Measurements from ENCODE around the gene ZNF784.
"Not testable (repeated sequence)": the region's sequence is repeated elsewhere in the genome, so short reads cannot be mapped to it uniquely, and the experiment has no call there.

The ZNF784 gene

DNA sequence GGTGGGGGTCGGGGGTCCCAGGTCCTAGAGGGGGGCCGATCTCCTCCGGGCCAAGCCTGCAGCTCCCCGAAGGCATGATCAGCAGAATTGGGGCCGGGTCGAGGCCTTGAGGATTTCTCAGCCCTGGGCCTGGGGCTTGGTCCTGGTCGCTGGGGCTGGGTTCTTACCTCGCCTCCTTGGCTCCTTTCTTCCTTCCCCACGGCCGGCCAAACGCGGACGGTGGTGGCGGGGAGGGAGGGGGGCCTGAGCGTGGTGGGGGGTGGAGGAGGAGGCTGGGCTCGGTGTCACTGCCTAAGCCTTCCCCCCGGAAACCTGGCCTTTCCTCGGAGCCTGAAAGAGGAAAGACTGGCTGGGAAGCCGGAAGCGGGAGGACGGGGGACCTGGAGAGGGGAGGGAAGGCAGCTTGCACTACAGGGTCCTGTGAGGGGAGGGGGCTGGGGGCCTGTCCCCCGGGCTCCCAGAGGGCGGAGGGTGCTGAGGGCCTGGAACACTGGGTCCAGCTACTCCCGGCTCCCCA, 43.7 kb downstream of the ZNF784 start, which contains the start of gene ZNF579:
Gene ZNF579 (minus strand): TSS at position 221 of the 517 bp plus-strand sequence. CDS start 1,209 bp downstream, outside the sequence.
- DNase-seq = peak; percentile 72

DNA sequence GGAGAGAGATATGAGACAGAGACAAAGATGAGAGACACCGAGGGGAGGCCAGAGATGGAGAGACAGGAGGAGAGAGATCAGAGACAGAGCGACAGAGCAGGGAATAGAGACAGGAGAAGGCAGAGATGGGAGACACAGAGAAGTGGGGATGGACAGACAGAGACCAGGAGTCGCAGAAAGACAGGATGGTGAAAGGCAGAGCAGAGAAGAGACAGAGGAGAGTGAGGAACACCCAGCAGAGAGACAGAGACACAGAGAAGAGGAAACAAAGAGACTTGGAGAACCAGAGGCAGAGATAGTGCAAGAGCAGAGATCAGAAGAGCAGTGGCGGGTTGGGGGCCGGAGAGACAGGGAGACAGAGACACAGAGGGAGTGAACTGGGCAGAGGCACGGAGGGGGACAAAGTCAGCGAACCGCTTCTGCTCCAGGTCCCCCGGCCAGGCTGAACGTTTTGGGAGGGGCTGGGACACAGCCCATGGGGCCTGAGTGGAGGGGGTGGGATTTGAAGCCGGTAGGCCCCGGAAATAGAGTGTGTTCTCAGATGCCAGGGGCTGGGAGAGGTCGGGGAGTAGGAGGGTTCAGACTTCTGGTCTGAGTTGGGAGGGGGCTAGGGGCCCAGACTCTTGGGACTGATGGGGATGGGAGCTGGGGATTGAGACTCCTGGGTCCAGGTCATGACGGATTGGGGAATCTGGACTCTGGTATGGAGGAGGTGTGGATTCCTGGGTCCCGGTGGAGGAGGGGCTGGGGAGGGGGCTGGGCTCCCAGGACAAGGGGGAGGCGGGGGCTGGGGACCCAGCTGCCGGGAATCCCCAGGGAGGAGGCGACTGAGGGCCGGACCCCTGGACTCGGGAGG, 44.4 kb downstream of the ZNF784 start:
- DNase-seq = no peak

GRCh38 chr19:55578761-55579747, 45.3 kb downstream of the ZNF784 start:
- DNase-seq = no peak

DNA sequence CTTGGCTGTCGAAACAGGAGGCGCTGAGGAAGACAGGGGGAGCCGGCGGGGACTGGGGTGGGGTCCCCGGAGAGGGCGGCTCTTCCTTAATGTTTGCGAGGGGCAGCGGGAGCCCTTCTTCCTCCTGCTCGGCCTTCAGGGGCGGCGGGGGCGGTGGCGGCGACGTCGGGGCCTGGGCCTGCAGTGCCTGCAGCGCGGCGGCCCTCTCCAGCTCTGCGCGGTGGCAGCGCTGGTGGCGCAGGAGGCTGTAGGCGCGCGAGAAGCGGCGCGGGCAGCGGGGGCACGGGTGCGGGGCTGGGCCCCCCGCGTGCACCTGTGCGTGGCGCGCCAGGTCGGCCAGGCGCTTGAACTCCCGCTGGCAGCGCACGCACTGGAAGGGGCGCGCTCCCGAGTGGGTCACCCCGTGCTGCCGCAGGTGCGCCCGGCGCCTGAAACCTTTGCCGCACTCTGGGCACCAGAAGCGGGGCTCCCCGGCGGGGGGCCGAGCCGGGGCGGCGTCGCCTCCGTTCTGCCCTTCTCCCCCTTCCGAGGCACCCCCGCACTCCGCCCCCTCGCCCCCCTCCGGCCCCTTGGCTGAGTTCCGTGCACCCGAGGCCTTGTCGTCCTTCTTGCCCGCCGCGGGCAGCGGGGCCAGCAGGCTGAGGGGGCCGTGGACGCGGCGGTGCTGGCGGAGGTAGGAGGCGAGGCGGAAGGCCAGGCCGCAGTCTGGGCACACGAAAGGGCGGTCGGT, 46.2 kb downstream of the ZNF784 start:
- no peak for DNase-seq

GRCh38 chr19:55576746-55577145, 47.6 kb downstream of the ZNF784 start:
- DNase-seq = no peak

GRCh38 chr19:55573929-55574328, 50.4 kb downstream of the ZNF784 start:
- not testable (repeated sequence) for DNase-seq

Measured in CD4-positive, alpha-beta T cell treated with Interleukin-4 for 4 hours (primary cell).